ENCODE measurements around the gene RPL7A. TPM values are rescaled to one million over a fixed set of nuclear protein-coding genes. Genes with fewer than 3 reads are reported as not detected.
"Not testable (repeated sequence)": the region's sequence is repeated elsewhere in the genome, so short reads cannot be mapped to it uniquely, and the experiment has no call there.

RPL7A gene
- total RNA-seq, 1 experiment from 2014 or later, result 1,920 TPM

GRCh38 chr9:133389025-133389557 lies 41.1 kb downstream of the RPL7A start:
- no peak overlapping the region for H3K27ac ChIP-seq (ENCODE audit: low read depth, low read length, poor library complexity, severe bottlenecking)
- TF ChIP-seq CTCF (conservative IDR thresholded peaks at IDR 0.05; ENCODE audit: low read depth, low read length) (no peak), EZH2 (IDR thresholded peaks at IDR 0.05; ENCODE audit: borderline replicate concordance, low read depth, low read length, poor library complexity, severe bottlenecking) (no peak)
- no TSS peak for BruUV-seq (replicated peaks)
- DNase-seq (ENCODE audit: low spot score), result no peak
- H3K27me3 ChIP-seq (replicated peaks; ENCODE audit: insufficient read depth, low read depth, low read length, poor library complexity), result no peaks in the 10 kb centered on the region
- POLR2A ChIA-PET (ENCODE audit: low non-redundant PET), result no interaction called here
- no peaks in the 10 kb centered on the region for H3K36me3 ChIP-seq (ENCODE audit: insufficient read depth, low read length, poor library complexity, severe bottlenecking)
- no peaks in the 10 kb centered on the region for H3K4me1 ChIP-seq (ENCODE audit: insufficient read depth, low read length, poor library complexity, severe bottlenecking)
- no peak overlapping the region for H3K4me3 ChIP-seq (ENCODE audit: low read depth, low read length, poor library complexity, severe bottlenecking)
- intact Hi-C loops (cut with micrococcal nuclease; ENCODE audit: unreplicated experiment), result no loop called here
- H3K9me3 ChIP-seq (ENCODE audit: low read depth, low read length, poor library complexity, severe bottlenecking), result no peaks in the 10 kb centered on the region
- CTCF ChIA-PET, result no interaction called here

- H3K27ac ChIP-seq (ENCODE audit: low read depth, low read length, poor library complexity, severe bottlenecking), result no peak overlapping the region
- TF ChIP-seq CTCF (conservative IDR thresholded peaks at IDR 0.05; ENCODE audit: low read depth, low read length) (no peak), EZH2 (IDR thresholded peaks at IDR 0.05; ENCODE audit: borderline replicate concordance, low read depth, low read length, poor library complexity, severe bottlenecking) (no peak)
- H3K4me1 ChIP-seq (ENCODE audit: insufficient read depth, low read length, poor library complexity, severe bottlenecking), result no peaks in the 10 kb centered on the region
- CTCF ChIA-PET, result no interaction called here
- no TSS peak for BruUV-seq (replicated peaks)
- H3K9me3 ChIP-seq (ENCODE audit: low read depth, low read length, poor library complexity, severe bottlenecking), result no peaks in the 10 kb centered on the region
- no peak for DNase-seq (ENCODE audit: low spot score)
- no peaks in the 10 kb centered on the region for H3K27me3 ChIP-seq (replicated peaks; ENCODE audit: insufficient read depth, low read depth, low read length, poor library complexity)
- intact Hi-C loops (cut with micrococcal nuclease; ENCODE audit: unreplicated experiment), result no loop called here
- H3K4me3 ChIP-seq (ENCODE audit: low read depth, low read length, poor library complexity, severe bottlenecking), result no peak overlapping the region
- POLR2A ChIA-PET (ENCODE audit: low non-redundant PET), result no interaction called here
- H3K36me3 ChIP-seq (ENCODE audit: insufficient read depth, low read length, poor library complexity, severe bottlenecking), result no peaks in the 10 kb centered on the region
Observed at GRCh38 chr9:133389562-133389961, 41.5 kb downstream of the RPL7A start.

- Histone ChIP-seq H3K4me3 (ENCODE audit: low read depth, low read length, poor library complexity, severe bottlenecking) (no peak overlapping the region), H3K4me1 (ENCODE audit: insufficient read depth, low read length, poor library complexity, severe bottlenecking) (no peaks in the 10 kb centered on the region), H3K9me3 (ENCODE audit: low read depth, low read length, poor library complexity, severe bottlenecking) (no peaks in the 10 kb centered on the region), H3K36me3 (ENCODE audit: insufficient read depth, low read length, poor library complexity, severe bottlenecking) (no peaks in the 10 kb centered on the region), H3K27me3 (replicated peaks; ENCODE audit: insufficient read depth, low read depth, low read length, poor library complexity) (peaks cover 9% of the 10 kb centered on the region), H3K27ac (ENCODE audit: low read depth, low read length, poor library complexity, severe bottlenecking) (no peak overlapping the region)
- no TSS peak for BruUV-seq (replicated peaks)
- POLR2A ChIA-PET (ENCODE audit: low non-redundant PET), result no interaction called here
- intact Hi-C loops (cut with micrococcal nuclease; ENCODE audit: unreplicated experiment), result no loop called here
- CTCF ChIA-PET, result no interaction called here
- TF ChIP-seq CTCF (conservative IDR thresholded peaks at IDR 0.05; ENCODE audit: low read depth, low read length) (no peak), EZH2 (IDR thresholded peaks at IDR 0.05; ENCODE audit: borderline replicate concordance, low read depth, low read length, poor library complexity, severe bottlenecking) (no peak)
- no peak for DNase-seq (ENCODE audit: low spot score)
Observed at GRCh38 chr9:133390713-133391112, 42.7 kb downstream of the RPL7A start.

GRCh38 chr9:133391449-133391848 lies 43.4 kb downstream of the RPL7A start:
- H3K36me3 ChIP-seq (ENCODE audit: insufficient read depth, low read length, poor library complexity, severe bottlenecking); intact Hi-C loops (cut with micrococcal nuclease; ENCODE audit: unreplicated experiment); POLR2A ChIA-PET (ENCODE audit: low non-redundant PET); H3K4me1 ChIP-seq (ENCODE audit: insufficient read depth, low read length, poor library complexity, severe bottlenecking); CTCF ChIA-PET; H3K4me3 ChIP-seq (ENCODE audit: low read depth, low read length, poor library complexity, severe bottlenecking); H3K9me3 ChIP-seq (ENCODE audit: low read depth, low read length, poor library complexity, severe bottlenecking); BruUV-seq (replicated peaks); H3K27ac ChIP-seq (ENCODE audit: low read depth, low read length, poor library complexity, severe bottlenecking); DNase-seq (ENCODE audit: low spot score): not testable (repeated sequence)
- H3K27me3 ChIP-seq (replicated peaks; ENCODE audit: insufficient read depth, low read depth, low read length, poor library complexity), result peaks cover 15% of the 10 kb centered on the region

- H3K4me1 ChIP-seq (ENCODE audit: insufficient read depth, low read length, poor library complexity, severe bottlenecking); intact Hi-C loops (cut with micrococcal nuclease; ENCODE audit: unreplicated experiment); H3K9me3 ChIP-seq (ENCODE audit: low read depth, low read length, poor library complexity, severe bottlenecking); POLR2A ChIA-PET (ENCODE audit: low non-redundant PET); DNase-seq (ENCODE audit: low spot score); BruUV-seq (replicated peaks); H3K27ac ChIP-seq (ENCODE audit: low read depth, low read length, poor library complexity, severe bottlenecking); CTCF ChIA-PET; H3K4me3 ChIP-seq (ENCODE audit: low read depth, low read length, poor library complexity, severe bottlenecking); H3K36me3 ChIP-seq (ENCODE audit: insufficient read depth, low read length, poor library complexity, severe bottlenecking): not testable (repeated sequence)
- H3K27me3 ChIP-seq (replicated peaks; ENCODE audit: insufficient read depth, low read depth, low read length, poor library complexity), result peaks cover 15% of the 10 kb centered on the region
Observed at GRCh38 chr9:133392308-133392707, 44.3 kb downstream of the RPL7A start.
